H1 (cell line): ENCODE results near the gene SLC12A5. TPM values are rescaled to one million over a fixed set of nuclear protein-coding genes. Genes with fewer than 3 reads are reported as not detected.

Experiments
- CHD2 ChIP-seq: IDR thresholded peaks from 2 replicates; pipeline ENCODE4 v1.6.1; 2012; ENCODE audit warnings: low read length, improper control_type of control experiment
- CHD7 ChIP-seq: fragments of 300-600 bp; sonication (generic); IDR thresholded peaks from 2 replicates; pipeline ENCODE4 v1.7.1; 2012; ENCODE audit warnings: low read length, moderate library complexity, mild to moderate bottlenecking, inconsistent platforms; ENCODE audit not compliant: insufficient replicate concordance
- CTBP2 ChIP-seq: IDR thresholded peaks from 2 replicates; pipeline ENCODE4 v1.7.0; 2011; ENCODE audit warnings: borderline replicate concordance, mild to moderate bottlenecking, moderate library complexity, mixed read lengths, low read length; ENCODE audit not compliant: insufficient read depth, insufficient read length
- KDM1A ChIP-seq: fragments of 200-600, 300-600 bp; sonication (generic); IDR thresholded peaks from 2 replicates; pipeline ENCODE4 v1.7.1; 2016; ENCODE audit warnings: mild to moderate bottlenecking, low read length, borderline replicate concordance
- KDM4A ChIP-seq: IDR thresholded peaks from one replicate; pipeline ENCODE4 v1.7.1; 2012; ENCODE audit warnings: low read depth, mild to moderate bottlenecking, moderate library complexity, low read length, inconsistent platforms; ENCODE audit not compliant: severe bottlenecking
- SP2 ChIP-seq: IDR thresholded peaks from 2 replicates; pipeline ENCODE4 v1.6.1; 2012; ENCODE audit warnings: mild to moderate bottlenecking, low read length, inconsistent platforms
- TCF12 ChIP-seq: IDR thresholded peaks from 2 replicates; pipeline ENCODE4 v1.6.1; 2011; ENCODE audit warnings: low read depth, mild to moderate bottlenecking, low read length
- USF2 ChIP-seq: IDR thresholded peaks from 2 replicates; pipeline ENCODE4 v1.6.1; 2011; ENCODE audit warnings: low read length, improper control_type of control experiment
- polyA plus RNA-seq, 7 experiments: library from polyadenylated mRNA; depleted of rRNA in 3 of 7; stranded (reverse) in 5 of 7; unstranded in 2 of 7; fragments of >200 nt in 5 of 7; fragments of 200-250 nt in 2 of 7; gene quantifications; 1 replicate in 5 of 7; 2 replicates in 1 of 7; 4 replicates in 1 of 7; pipeline versions ENCODE4 v1.2.1 to v1.2.3, GENCODE V29; 2011 to 2013; ENCODE audit warnings: missing spikeins in 2 of 7, mixed read lengths in 2 of 7
- total RNA-seq: library from RNA; stranded (reverse); fragmentation: NEBNext Ultra II Directional; extraction: Animal tissue kit (Norgen Biotek cat#: 25700); gene quantifications from 2 replicates; pipeline ENCODE4 v1.2.1, GENCODE V29; 2021

SLC12A5 gene
- total and polyA plus RNA-seq, 2 of the 8 experiments (the other 6 are each of a cell fraction or from before 2014, with no cell fraction given), result 1.9 to 7.3 TPM

GRCh38 chr20:46010491-46011391 lies 18.3 kb upstream of the SLC12A5 start (continued):
- TF ChIP-seq CHD7, result no peak
- TF ChIP-seq CHD2, result no peak
- no peak for TF ChIP-seq CTBP2
- no peak for TF ChIP-seq SP2
- TF ChIP-seq TCF12, result no peak
- no peak for TF ChIP-seq KDM1A
- no peak for TF ChIP-seq USF2
- no peak for TF ChIP-seq KDM4A
